OCI-LY7 (cell line): ENCODE measurements around the gene ARMH4. TPM values are rescaled to one million over a fixed set of nuclear protein-coding genes. Genes with fewer than 3 reads are reported as not detected.

Source experiments
- BruUV-seq: library from RNA; stranded (reverse); fragments of 400-500 nt; replicated peaks from 2 replicates; lab custom pipeline; 2021; lab: Mats Ljungman, UMichigan
- CTCF ChIA-PET: fragments of 300-600 bp; sonication (Branson Sonifier 250); formaldehyde crosslinking; loops from one replicate; lab custom pipeline; 2022; ENCODE audit warnings: antibody characterized with exemption; ENCODE audit not compliant: unreplicated experiment; lab: Charles Lee
- POLR2A ChIA-PET: fragments of 300-600 bp; sonication (Branson Sonifier 250); formaldehyde crosslinking; loops from one replicate; lab custom pipeline; 2022; ENCODE audit warnings: antibody characterized with exemption; lab: Charles Lee
- DNase-seq: peaks from one replicate; pipeline ENCODE4 v3.0.0-alpha.2; 2015; ENCODE audit warnings: low spot score
- H2AFZ ChIP-seq: fragments of 200-600 bp; sonication (generic), shearing (Covaris generic); 2 replicates; pipeline ENCODE4 v1.6.1; 2014; ENCODE audit warnings: mild to moderate bottlenecking, antibody characterized with exemption, low read length, moderate library complexity
- H3K27ac ChIP-seq: fragments of 200-600 bp; sonication (generic); 2 replicates; pipeline ENCODE4 v1.5.1; 2014; ENCODE audit warnings: mixed run types, low read depth, mild to moderate bottlenecking, moderate library complexity, low read length, inconsistent platforms; ENCODE audit not compliant: poor library complexity, severe bottlenecking
- H3K36me3 ChIP-seq: fragments of 200-600 bp; sonication (generic); 2 replicates; pipeline ENCODE4 v1.6.1; 2014; ENCODE audit warnings: mild to moderate bottlenecking, antibody characterized with exemption, low read length, moderate library complexity, mixed read lengths; ENCODE audit not compliant: insufficient read depth
- H3K4me1 ChIP-seq: fragments of 200-600 bp; sonication (generic); 2 replicates; pipeline ENCODE4 v1.5.1; 2014; ENCODE audit warnings: mild to moderate bottlenecking, low read length; ENCODE audit not compliant: insufficient read depth, poor library complexity, severe bottlenecking
- H3K4me2 ChIP-seq: fragments of 200-600 bp; sonication (generic); 2 replicates; pipeline ENCODE4 v1.6.1; 2014; ENCODE audit warnings: mild to moderate bottlenecking, low read length
- H3K4me3 ChIP-seq: fragments of 200-600 bp; sonication (generic); 2 replicates; pipeline ENCODE4 v1.5.1; 2014; ENCODE audit warnings: mild to moderate bottlenecking, low read depth, low read length; ENCODE audit not compliant: poor library complexity, severe bottlenecking
- H3K79me2 ChIP-seq: fragments of 200-600 bp; sonication (generic); 2 replicates; pipeline ENCODE4 v1.6.1; 2016; ENCODE audit warnings: low read depth, mild to moderate bottlenecking, low read length, moderate library complexity, mixed read lengths; ENCODE audit not compliant: insufficient read depth
- H3K9me2 ChIP-seq: fragments of 200-600 bp; sonication (generic); 2 replicates; pipeline ENCODE4 v1.6.1; 2016; ENCODE audit warnings: mild to moderate bottlenecking, low read length, mixed read lengths; ENCODE audit not compliant: insufficient read depth
- H3K9me3 ChIP-seq: fragments of 200-600 bp; sonication (generic); 2 replicates; pipeline ENCODE4 v1.6.1; 2014; ENCODE audit warnings: mild to moderate bottlenecking, mixed run types, low read length, mixed read lengths
- H4K20me1 ChIP-seq: fragments of 200-600 bp; sonication (generic); 2 replicates; pipeline ENCODE4 v1.6.1; 2014; ENCODE audit warnings: mild to moderate bottlenecking, antibody characterized with exemption, low read length, moderate library complexity, mixed read lengths; ENCODE audit not compliant: insufficient read depth
- CTCF ChIP-seq: fragments of 200-600 bp; sonication (generic); conservative IDR thresholded peaks from 2 replicates; pipeline ENCODE4 v1.5.1; 2014; ENCODE audit warnings: mild to moderate bottlenecking, antibody characterized with exemption, low read length, moderate library complexity, mixed read lengths
- EZH2phosphoT487 ChIP-seq: fragments of 200-600 bp; sonication (generic); IDR thresholded peaks from 2 replicates; pipeline ENCODE4 v1.6.1; 2018; ENCODE audit warnings: low read depth, borderline replicate concordance, mild to moderate bottlenecking, mixed run types, antibody characterized with exemption, low read length, moderate library complexity, mixed read lengths
- intact Hi-C: fragments of 100-400 bp; cut with micrococcal nuclease; formaldehyde crosslinking; loops from one replicate; pipeline ENCODE4 v1.10.0; 2022; ENCODE audit not compliant: unreplicated experiment
- total RNA-seq, 2 experiments: library from RNA; depleted of rRNA in 1 of 2; stranded (reverse); fragments of >200 nt in 1 of 2; shearing (Covaris generic) in 1 of 2; gene quantifications; 2 replicates each; pipeline ENCODE4 v1.2.3, GENCODE V29; 2014 to 2022

ARMH4 gene
- total RNA-seq, 2 experiments from 2014 or later = 0.25 TPM; not detected in 1

- H4K20me1 ChIP-seq = no peaks in the 10 kb centered on the region
- no peak overlapping the region for H3K4me3 ChIP-seq
- POLR2A ChIA-PET = no interaction called here
- no TSS peak for BruUV-seq
- peak; percentile 74 for DNase-seq
- H3K4me2 ChIP-seq = no peak overlapping the region
- no peaks in the 10 kb centered on the region for H3K36me3 ChIP-seq
- no peak overlapping the region for H3K27ac ChIP-seq
- H3K4me1 ChIP-seq = no peaks in the 10 kb centered on the region
- no peaks in the 10 kb centered on the region for H3K79me2 ChIP-seq
- intact Hi-C loops = loop anchor here (1.0 kb wide), 1 partner anchor 58 kb away; no protein-coding TSS in a partner anchor
- H3K9me3 ChIP-seq = no peaks in the 10 kb centered on the region
- no peak for TF ChIP-seq EZH2phosphoT487
- peak; percentile 99 for TF ChIP-seq CTCF
- CTCF ChIA-PET = interaction anchor here (0.6 kb wide), 1 partner anchor 276 kb away, joined by 3 read pairs; no protein-coding TSS in a partner anchor
- H3K9me2 ChIP-seq = no peaks in the 10 kb centered on the region
- peak overlapping the region; percentile 9; the same call in 1 of the 2 replicates for H2AFZ ChIP-seq
Measured at GRCh38 chr14:58166005-58166983, 14.3 kb upstream of the ARMH4 start.

- Histone ChIP-seq H3K9me3 (no peaks in the 10 kb centered on the region), H3K4me2 (no peak overlapping the region), H3K9me2 (no peaks in the 10 kb centered on the region), H3K79me2 (no peaks in the 10 kb centered on the region), H2AFZ (no peak overlapping the region), H3K27ac (no peak overlapping the region), H4K20me1 (no peaks in the 10 kb centered on the region), H3K4me3 (no peak overlapping the region), H3K4me1 (no peaks in the 10 kb centered on the region), H3K36me3 (no peaks in the 10 kb centered on the region)
- CTCF ChIA-PET = no interaction called here
- no peak for DNase-seq
- POLR2A ChIA-PET = interaction anchor here (1.2 kb wide), 1 partner anchor 14 kb away, joined by 4 read pairs; no protein-coding TSS in a partner anchor
- no peak for TF ChIP-seq CTCF
- no peak for TF ChIP-seq EZH2phosphoT487
- BruUV-seq = no TSS peak
- intact Hi-C loops = no loop called here
Measured at GRCh38 chr14:58160561-58160960, 8.5 kb upstream of the ARMH4 start.
